ENCODE results near the gene SLC12A8.

Gene SLC12A8

DNA sequence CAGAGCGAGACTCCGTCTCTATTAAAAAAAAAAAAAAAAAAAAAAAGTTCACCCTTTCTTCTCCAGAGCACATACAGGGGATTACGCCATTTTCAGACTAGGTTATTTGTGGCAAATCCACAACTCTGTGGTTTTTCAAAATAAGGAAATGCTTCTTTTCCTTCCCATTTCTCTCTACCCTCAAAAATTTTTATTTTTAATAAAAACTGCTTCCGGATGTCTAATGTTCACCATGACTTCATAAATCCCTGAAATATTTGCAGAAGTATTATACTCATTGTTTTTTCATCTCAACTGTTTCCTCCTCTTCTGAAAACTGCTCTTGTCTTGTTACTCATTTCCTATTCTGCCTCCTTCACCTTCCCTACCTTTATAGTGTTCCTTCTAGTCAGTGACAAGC lies 45.0 kb upstream of the SLC12A8 start:
- H3K79me1 ChIP-seq (ENCODE audit: low read depth, low read length) = no peaks in the 10 kb centered on the region
- H2BK12ac ChIP-seq (ENCODE audit: low read length) = no peak overlapping the region
- no peak for DNase-seq (ENCODE audit: low spot score)
- no peak overlapping the region for H3K4ac ChIP-seq (ENCODE audit: low read length)
- no peak overlapping the region for H3K14ac ChIP-seq (ENCODE audit: low read length)
- H2AFZ ChIP-seq (ENCODE audit: low read length) = no peak overlapping the region
- no peak overlapping the region for H2AK5ac ChIP-seq (ENCODE audit: low read depth, low read length)
- no peak overlapping the region for H3K9ac ChIP-seq (ENCODE audit: low read depth, low read length, poor library complexity)
- H2BK15ac ChIP-seq (ENCODE audit: low read length) = no peak overlapping the region
- H3K4me3 ChIP-seq (ENCODE audit: low read length in 2 of 2) = no peak overlapping the region
- no peak overlapping the region for H2BK5ac ChIP-seq (ENCODE audit: low read length)
- H3K27me3 ChIP-seq (ENCODE audit: control insufficient read depth in 3 of 3, insufficient read depth in 3 of 3, low read depth in 1 of 3, low read length in 3 of 3) = no peaks in the 10 kb centered on the region
- no peak overlapping the region for H3K4me2 ChIP-seq (ENCODE audit: insufficient read depth, low read length, poor library complexity, severe bottlenecking)
- 100% methylated on average over 1 of the region's 4 CpGs; no CpG with 5 or more reads in 1 of the 2 donors for WGBS, 2 donors (ENCODE audit: extremely low coverage in 2 of 2, insufficient read length in 2 of 2, insufficient replicate concordance in 1 of 2)
- H2BK120ac ChIP-seq (ENCODE audit: low read depth, low read length) = no peak overlapping the region
- no peak overlapping the region for H3K27ac ChIP-seq (replicated peaks; ENCODE audit: low read length)
- H3K23ac ChIP-seq (ENCODE audit: low read depth, low read length, poor library complexity) = no peak overlapping the region
- H4K8ac ChIP-seq (ENCODE audit: low read depth, low read length) = no peak overlapping the region
- no peak overlapping the region for H4K91ac ChIP-seq (ENCODE audit: low read depth, low read length, poor library complexity)
- H3K9me3 ChIP-seq (replicated peaks in 1 of 2; ENCODE audit: control insufficient read depth in 2 of 2, insufficient read depth in 1 of 2, low read depth in 1 of 2, low read length in 2 of 2) = peaks cover 0 to 17% of the 10 kb centered on the region in 2 donors
- H3K18ac ChIP-seq (ENCODE audit: low read length) = no peak overlapping the region
- no peaks in the 10 kb centered on the region for H3K4me1 ChIP-seq (ENCODE audit: control insufficient read depth in 2 of 2, insufficient read depth in 1 of 2, low read depth in 1 of 2, low read length in 2 of 2)
- H3K36me3 ChIP-seq (replicated peaks in 1 of 2; ENCODE audit: control insufficient read depth in 2 of 2, insufficient read depth in 2 of 2, low read length in 2 of 2) = peaks cover 0 to 16% of the 10 kb centered on the region in 2 donors

DNA sequence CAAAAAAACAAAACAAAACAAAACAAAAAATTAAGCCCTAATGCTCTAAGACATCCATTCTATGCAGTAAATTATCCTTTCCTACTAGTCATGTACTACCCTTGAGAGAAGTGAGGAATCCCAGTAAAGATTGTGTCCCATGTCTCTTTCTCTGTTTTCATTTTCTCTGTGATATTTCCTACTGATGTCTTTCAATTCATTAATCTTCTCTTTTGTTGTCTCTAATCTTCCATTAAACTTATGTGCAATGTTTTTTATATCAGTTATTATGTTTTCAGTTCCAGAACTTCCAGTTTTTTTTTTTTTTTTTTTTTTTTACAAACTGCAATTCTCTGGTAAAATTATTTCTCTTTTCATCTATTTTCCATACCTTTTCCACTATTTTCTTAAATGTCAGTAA lies 44.1 kb upstream of the SLC12A8 start:
- no peak overlapping the region for H3K14ac ChIP-seq (ENCODE audit: low read length)
- no peak overlapping the region for H2AFZ ChIP-seq (ENCODE audit: low read length)
- H2BK5ac ChIP-seq (ENCODE audit: low read length) = no peak overlapping the region
- H3K27me3 ChIP-seq (ENCODE audit: control insufficient read depth in 3 of 3, insufficient read depth in 3 of 3, low read depth in 1 of 3, low read length in 3 of 3) = no peaks in the 10 kb centered on the region
- no peak overlapping the region for H4K91ac ChIP-seq (ENCODE audit: low read depth, low read length, poor library complexity)
- H3K4ac ChIP-seq (ENCODE audit: low read length) = no peak overlapping the region
- DNase-seq (ENCODE audit: low spot score) = no peak
- no peak overlapping the region for H3K23ac ChIP-seq (ENCODE audit: low read depth, low read length, poor library complexity)
- no peak overlapping the region for H2BK12ac ChIP-seq (ENCODE audit: low read length)
- peaks cover 0 to 16% of the 10 kb centered on the region in 2 donors for H3K36me3 ChIP-seq (replicated peaks in 1 of 2; ENCODE audit: control insufficient read depth in 2 of 2, insufficient read depth in 2 of 2, low read length in 2 of 2)
- no peaks in the 10 kb centered on the region for H3K79me1 ChIP-seq (ENCODE audit: low read depth, low read length)
- peaks cover 0 to 17% of the 10 kb centered on the region in 2 donors for H3K9me3 ChIP-seq (replicated peaks in 1 of 2; ENCODE audit: control insufficient read depth in 2 of 2, insufficient read depth in 1 of 2, low read depth in 1 of 2, low read length in 2 of 2)
- H3K4me1 ChIP-seq (ENCODE audit: control insufficient read depth in 2 of 2, insufficient read depth in 1 of 2, low read depth in 1 of 2, low read length in 2 of 2) = no peaks in the 10 kb centered on the region
- no peak overlapping the region for H3K9ac ChIP-seq (ENCODE audit: low read depth, low read length, poor library complexity)
- H3K4me3 ChIP-seq (ENCODE audit: low read length in 2 of 2) = no peak overlapping the region
- no peak overlapping the region for H2AK5ac ChIP-seq (ENCODE audit: low read depth, low read length)
- H2BK120ac ChIP-seq (ENCODE audit: low read depth, low read length) = no peak overlapping the region
- H3K4me2 ChIP-seq (ENCODE audit: insufficient read depth, low read length, poor library complexity, severe bottlenecking) = no peak overlapping the region
- H4K8ac ChIP-seq (ENCODE audit: low read depth, low read length) = no peak overlapping the region
- no peak overlapping the region for H3K18ac ChIP-seq (ENCODE audit: low read length)
- H3K27ac ChIP-seq (replicated peaks; ENCODE audit: low read length) = no peak overlapping the region
- no peak overlapping the region for H2BK15ac ChIP-seq (ENCODE audit: low read length)

DNA sequence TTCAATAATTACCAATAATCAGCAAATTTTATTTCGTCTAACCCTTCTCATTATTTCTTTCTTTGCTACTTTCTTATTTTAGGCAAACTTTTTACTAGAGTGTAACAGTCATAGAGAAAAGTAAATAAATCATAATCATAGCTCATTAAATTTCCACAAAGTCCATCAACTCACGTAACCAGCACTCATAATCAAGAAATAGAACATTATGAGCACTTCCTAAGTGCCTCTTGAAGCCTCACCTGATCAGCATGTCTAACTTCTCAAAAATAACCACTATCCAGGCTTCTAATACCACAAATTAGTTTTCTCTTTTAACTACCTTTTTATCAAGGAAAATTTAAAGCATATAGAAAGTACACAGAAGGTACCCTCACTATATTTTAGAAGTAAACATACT lies 38.4 kb upstream of the SLC12A8 start:
- Histone ChIP-seq H2BK120ac (ENCODE audit: low read depth, low read length) (no peak overlapping the region), H3K27me3 (ENCODE audit: control insufficient read depth in 3 of 3, insufficient read depth in 3 of 3, low read depth in 1 of 3, low read length in 3 of 3) (no peaks in the 10 kb centered on the region), H2AFZ (ENCODE audit: low read length) (no peak overlapping the region), H3K4me1 (ENCODE audit: control insufficient read depth in 2 of 2, insufficient read depth in 1 of 2, low read depth in 1 of 2, low read length in 2 of 2) (no peaks in the 10 kb centered on the region), H2BK15ac (ENCODE audit: low read length) (no peak overlapping the region), H3K27ac (replicated peaks; ENCODE audit: low read length) (no peak overlapping the region), H3K4me2 (ENCODE audit: insufficient read depth, low read length, poor library complexity, severe bottlenecking) (no peak overlapping the region), H3K4me3 (ENCODE audit: low read length in 2 of 2) (no peak overlapping the region), H3K79me1 (ENCODE audit: low read depth, low read length) (no peaks in the 10 kb centered on the region), H3K4ac (ENCODE audit: low read length) (no peak overlapping the region), H3K36me3 (replicated peaks in 1 of 2; ENCODE audit: control insufficient read depth in 2 of 2, insufficient read depth in 2 of 2, low read length in 2 of 2) (peaks cover 0 to 4% of the 10 kb centered on the region in 2 donors), H2BK12ac (ENCODE audit: low read length) (no peak overlapping the region), H2AK5ac (ENCODE audit: low read depth, low read length) (no peak overlapping the region), H2BK5ac (ENCODE audit: low read length) (no peak overlapping the region), H3K23ac (ENCODE audit: low read depth, low read length, poor library complexity) (no peak overlapping the region), H4K8ac (ENCODE audit: low read depth, low read length) (no peak overlapping the region), H3K18ac (ENCODE audit: low read length) (no peak overlapping the region), H3K14ac (ENCODE audit: low read length) (no peak overlapping the region), H3K9me3 (replicated peaks in 1 of 2; ENCODE audit: control insufficient read depth in 2 of 2, insufficient read depth in 1 of 2, low read depth in 1 of 2, low read length in 2 of 2) (peaks cover 0 to 4% of the 10 kb centered on the region in 2 donors), H4K91ac (ENCODE audit: low read depth, low read length, poor library complexity) (no peak overlapping the region), H3K9ac (ENCODE audit: low read depth, low read length, poor library complexity) (no peak overlapping the region)
- 100% methylated on average over 1 of the region's 2 CpGs; no CpG with 5 or more reads in 1 of the 2 donors for WGBS, 2 donors (ENCODE audit: extremely low coverage in 2 of 2, insufficient read length in 2 of 2, insufficient replicate concordance in 1 of 2)
- no peak for DNase-seq (ENCODE audit: low spot score)

DNA sequence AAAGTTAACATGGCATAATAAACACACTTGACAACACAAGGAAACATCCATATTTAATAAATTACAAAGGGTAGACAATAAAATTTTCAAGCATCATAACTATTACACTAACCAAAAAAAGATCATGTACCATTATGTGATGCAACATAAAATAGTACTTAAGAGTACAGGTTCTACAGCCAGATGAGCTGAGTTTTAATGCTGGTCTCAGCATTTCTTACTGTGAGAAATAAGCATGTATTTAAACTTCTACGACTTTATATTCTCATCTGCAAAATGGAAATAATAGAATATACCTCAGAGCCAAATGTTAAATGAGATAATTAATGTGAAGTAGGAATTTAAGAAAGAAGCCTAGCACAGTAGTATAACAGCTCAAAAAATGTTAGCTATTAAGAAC lies 33.7 kb upstream of the SLC12A8 start:
- peaks cover 0 to 3% of the 10 kb centered on the region in 2 donors for H3K36me3 ChIP-seq (replicated peaks in 1 of 2; ENCODE audit: control insufficient read depth in 2 of 2, insufficient read depth in 2 of 2, low read length in 2 of 2)
- H2BK12ac ChIP-seq (ENCODE audit: low read length) = no peak overlapping the region
- H3K9ac ChIP-seq (ENCODE audit: low read depth, low read length, poor library complexity) = no peak overlapping the region
- H3K18ac ChIP-seq (ENCODE audit: low read length) = no peak overlapping the region
- H2BK15ac ChIP-seq (ENCODE audit: low read length) = no peak overlapping the region
- H2BK5ac ChIP-seq (ENCODE audit: low read length) = no peak overlapping the region
- no peaks in the 10 kb centered on the region for H3K27me3 ChIP-seq (ENCODE audit: control insufficient read depth in 3 of 3, insufficient read depth in 3 of 3, low read depth in 1 of 3, low read length in 3 of 3)
- H2AK5ac ChIP-seq (ENCODE audit: low read depth, low read length) = no peak overlapping the region
- H3K79me1 ChIP-seq (ENCODE audit: low read depth, low read length) = no peaks in the 10 kb centered on the region
- H4K91ac ChIP-seq (ENCODE audit: low read depth, low read length, poor library complexity) = no peak overlapping the region
- no peak overlapping the region for H2BK120ac ChIP-seq (ENCODE audit: low read depth, low read length)
- no peak overlapping the region for H3K4ac ChIP-seq (ENCODE audit: low read length)
- no peaks in the 10 kb centered on the region for H3K4me1 ChIP-seq (ENCODE audit: control insufficient read depth in 2 of 2, insufficient read depth in 1 of 2, low read depth in 1 of 2, low read length in 2 of 2)
- no peak overlapping the region for H3K14ac ChIP-seq (ENCODE audit: low read length)
- no peaks in the 10 kb centered on the region for H3K9me3 ChIP-seq (replicated peaks in 1 of 2; ENCODE audit: control insufficient read depth in 2 of 2, insufficient read depth in 1 of 2, low read depth in 1 of 2, low read length in 2 of 2)
- DNase-seq (ENCODE audit: low spot score) = no peak
- no peak overlapping the region for H2AFZ ChIP-seq (ENCODE audit: low read length)
- no CpG with 5 or more reads among the region's 1 CpG for WGBS, 2 donors (ENCODE audit: extremely low coverage in 2 of 2, insufficient read length in 2 of 2, insufficient replicate concordance in 1 of 2)
- no peak overlapping the region for H3K4me2 ChIP-seq (ENCODE audit: insufficient read depth, low read length, poor library complexity, severe bottlenecking)
- H3K4me3 ChIP-seq (ENCODE audit: low read length in 2 of 2) = no peak overlapping the region
- H4K8ac ChIP-seq (ENCODE audit: low read depth, low read length) = no peak overlapping the region
- H3K23ac ChIP-seq (ENCODE audit: low read depth, low read length, poor library complexity) = no peak overlapping the region
- H3K27ac ChIP-seq (replicated peaks; ENCODE audit: low read length) = no peak overlapping the region

All from neuronal stem cell (in vitro differentiated cells).